Measurements from ENCODE around the gene RRBP1. TPM values are rescaled to one million over a fixed set of nuclear protein-coding genes. Genes with fewer than 3 reads are reported as not detected.

Gene RRBP1
- total RNA-seq, 3 donors from 2014 or later: 210 to 402 (median 377) TPM

GRCh38 chr20:17589161-17589834 lies 92.7 kb downstream of the RRBP1 start:
- H3K36me3 ChIP-seq (ENCODE audit: low read depth): no peaks in the 10 kb centered on the region
- ATAC-seq: no peak
- no peak overlapping the region for H3K4me3 ChIP-seq
- no peak for DNase-seq
- H3K9me3 ChIP-seq: no peaks in the 10 kb centered on the region
- intact Hi-C loops (cut with DNase I, micrococcal nuclease): no loop called here
- TF ChIP-seq CTCF (IDR thresholded peaks at IDR 0.05): no peak
- H3K4me1 ChIP-seq (ENCODE audit: low read depth): peaks cover 3% of the 10 kb centered on the region

GRCh38 chr20:17587824-17588223 lies 94.2 kb downstream of the RRBP1 start:
- intact Hi-C loops (cut with DNase I, micrococcal nuclease): no loop called here
- no peaks in the 10 kb centered on the region for H3K4me1 ChIP-seq (ENCODE audit: low read depth)
- TF ChIP-seq CTCF (IDR thresholded peaks at IDR 0.05): no peak
- ATAC-seq (no peak), DNase-seq (no peak)
- no peaks in the 10 kb centered on the region for H3K9me3 ChIP-seq
- H3K36me3 ChIP-seq (ENCODE audit: low read depth): no peaks in the 10 kb centered on the region
- no peak overlapping the region for H3K4me3 ChIP-seq

GRCh38 chr20:17587148-17587547 lies 94.9 kb downstream of the RRBP1 start:
- Histone ChIP-seq H3K9me3 (no peaks in the 10 kb centered on the region), H3K4me3 (no peak overlapping the region), H3K4me1 (ENCODE audit: low read depth) (no peaks in the 10 kb centered on the region), H3K36me3 (ENCODE audit: low read depth) (no peaks in the 10 kb centered on the region)
- intact Hi-C loops (cut with DNase I, micrococcal nuclease): no loop called here
- no peak for ATAC-seq
- DNase-seq: no peak
- no peak for TF ChIP-seq CTCF (IDR thresholded peaks at IDR 0.05)

- Histone ChIP-seq H3K36me3 (ENCODE audit: low read depth) (no peaks in the 10 kb centered on the region), H3K9me3 (no peaks in the 10 kb centered on the region), H3K4me3 (no peak overlapping the region), H3K4me1 (ENCODE audit: low read depth) (no peaks in the 10 kb centered on the region)
- no peak for TF ChIP-seq CTCF (IDR thresholded peaks at IDR 0.05)
- ATAC-seq (no peak), DNase-seq (no peak)
- intact Hi-C loops (cut with DNase I, micrococcal nuclease): no loop called here
Measured at GRCh38 chr20:17586250-17586649, 95.8 kb downstream of the RRBP1 start.

GRCh38 chr20:17584689-17585088 lies 97.4 kb downstream of the RRBP1 start:
- H3K4me3 ChIP-seq: no peak overlapping the region
- no peak for ATAC-seq
- intact Hi-C loops (cut with DNase I, micrococcal nuclease): no loop called here

More at GRCh38 chr20:17584689-17585088, 97.4 kb downstream of the RRBP1 start:
- Histone ChIP-seq H3K4me1 (ENCODE audit: low read depth) (no peaks in the 10 kb centered on the region), H3K9me3 (no peaks in the 10 kb centered on the region), H3K36me3 (ENCODE audit: low read depth) (no peaks in the 10 kb centered on the region)
- no peak for DNase-seq
- no peak for TF ChIP-seq CTCF (IDR thresholded peaks at IDR 0.05)

All from mucosa of descending colon (tissue), 3 donors.